ENCODE data around the gene PRR29.

PRR29 gene

DNA sequence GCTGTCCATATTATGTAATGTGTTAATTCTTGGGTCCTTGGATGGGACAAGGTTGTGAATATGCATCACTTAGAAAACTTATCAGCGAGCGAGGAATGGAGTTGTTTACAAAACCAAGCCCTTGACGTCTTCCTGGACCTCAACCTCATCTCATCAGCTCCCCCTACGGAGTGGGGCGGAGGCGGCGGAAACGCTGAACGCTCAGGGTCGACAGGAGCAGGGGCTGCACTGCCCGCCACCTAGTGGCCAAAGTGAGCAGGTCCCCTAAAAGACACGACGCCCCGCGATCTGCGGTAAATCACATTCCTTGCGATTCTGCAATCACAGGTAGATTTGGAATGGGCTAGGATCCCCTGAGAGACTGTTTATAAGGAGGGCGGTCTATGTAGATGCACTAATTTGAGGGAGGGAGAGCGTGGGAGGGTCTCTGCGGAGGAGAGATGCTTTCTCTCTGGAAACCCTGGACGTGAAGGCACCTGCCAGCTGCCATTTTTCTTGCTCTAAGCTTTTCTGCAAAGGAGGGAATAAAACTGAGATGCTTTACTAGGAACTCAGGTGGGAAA is 27.7 kb downstream of the PRR29 start:
- no peak overlapping the region for H3K4me3 ChIP-seq (ENCODE audit: low read length)
- TF ChIP-seq, protein P1, sequence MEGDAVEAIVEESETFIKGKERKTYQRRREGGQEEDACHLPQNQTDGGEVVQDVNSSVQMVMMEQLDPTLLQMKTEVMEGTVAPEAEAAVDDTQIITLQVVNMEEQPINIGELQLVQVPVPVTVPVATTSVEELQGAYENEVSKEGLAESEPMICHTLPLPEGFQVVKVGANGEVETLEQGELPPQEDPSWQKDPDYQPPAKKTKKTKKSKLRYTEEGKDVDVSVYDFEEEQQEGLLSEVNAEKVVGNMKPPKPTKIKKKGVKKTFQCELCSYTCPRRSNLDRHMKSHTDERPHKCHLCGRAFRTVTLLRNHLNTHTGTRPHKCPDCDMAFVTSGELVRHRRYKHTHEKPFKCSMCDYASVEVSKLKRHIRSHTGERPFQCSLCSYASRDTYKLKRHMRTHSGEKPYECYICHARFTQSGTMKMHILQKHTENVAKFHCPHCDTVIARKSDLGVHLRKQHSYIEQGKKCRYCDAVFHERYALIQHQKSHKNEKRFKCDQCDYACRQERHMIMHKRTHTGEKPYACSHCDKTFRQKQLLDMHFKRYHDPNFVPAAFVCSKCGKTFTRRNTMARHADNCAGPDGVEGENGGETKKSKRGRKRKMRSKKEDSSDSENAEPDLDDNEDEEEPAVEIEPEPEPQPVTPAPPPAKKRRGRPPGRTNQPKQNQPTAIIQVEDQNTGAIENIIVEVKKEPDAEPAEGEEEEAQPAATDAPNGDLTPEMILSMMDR (IDR thresholded peaks at IDR 0.05; ENCODE audit: insufficient read depth, low read depth, low read length, missing control alignments): peak; percentile 82
- peak; percentile 66 for DNase-seq (ENCODE audit: low read depth)

- DNase-seq (ENCODE audit: low read depth): peak; percentile 77
- TF ChIP-seq, protein P1 (IDR thresholded peaks at IDR 0.05; ENCODE audit: insufficient read depth, low read depth, low read length, missing control alignments): peak; percentile 82
- H3K4me3 ChIP-seq (ENCODE audit: low read length): no peak overlapping the region
Measured at GRCh38 chr17:64028874-64029464, 30.8 kb downstream of the PRR29 start.

DNA sequence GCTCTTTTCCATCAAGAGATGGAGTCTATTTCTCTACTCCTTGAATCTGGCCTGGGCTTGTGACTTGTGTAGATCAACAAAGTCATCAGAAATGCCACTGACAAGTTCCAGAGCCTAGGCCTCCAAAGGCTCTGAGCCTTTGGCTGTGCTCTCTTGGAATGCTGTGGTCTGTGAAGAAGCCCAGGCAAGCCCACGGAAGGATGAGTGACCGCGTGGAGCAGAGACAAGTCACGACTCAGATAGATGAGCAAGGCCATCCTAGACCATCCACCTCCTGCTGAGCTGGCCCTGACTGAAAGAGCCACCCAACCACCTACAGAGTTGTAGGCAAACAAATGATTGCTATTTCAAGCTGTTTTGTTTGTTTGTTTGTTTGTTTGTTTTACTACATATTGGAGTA is 33.9 kb downstream of the PRR29 start:
- DNase-seq (ENCODE audit: low read depth): peak; percentile 74
- H3K4me3 ChIP-seq (ENCODE audit: low read length): no peak overlapping the region
- TF ChIP-seq, protein P1 (IDR thresholded peaks at IDR 0.05; ENCODE audit: insufficient read depth, low read depth, low read length, missing control alignments): no peak

- DNase-seq (ENCODE audit: low read depth): no peak
- H3K4me3 ChIP-seq (ENCODE audit: low read length): no peak overlapping the region
- TF ChIP-seq, protein P1 (IDR thresholded peaks at IDR 0.05; ENCODE audit: insufficient read depth, low read depth, low read length, missing control alignments): no peak
Measured at GRCh38 chr17:64036198-64036922, 38.2 kb downstream of the PRR29 start.

- DNase-seq (ENCODE audit: low read depth): no peak
- H3K4me3 ChIP-seq (ENCODE audit: low read length): no peak overlapping the region
- TF ChIP-seq, protein P1 (IDR thresholded peaks at IDR 0.05; ENCODE audit: insufficient read depth, low read depth, low read length, missing control alignments): no peak
Measured at GRCh38 chr17:64037180-64037579, 39.0 kb downstream of the PRR29 start.

- H3K4me3 ChIP-seq (ENCODE audit: low read length): no peak overlapping the region
- no peak for DNase-seq (ENCODE audit: low read depth)
- TF ChIP-seq, protein P1 (IDR thresholded peaks at IDR 0.05; ENCODE audit: insufficient read depth, low read depth, low read length, missing control alignments): no peak
Measured at GRCh38 chr17:64037802-64038201, 39.7 kb downstream of the PRR29 start.
